ENCODE measurements around the gene USB1.

DNA sequence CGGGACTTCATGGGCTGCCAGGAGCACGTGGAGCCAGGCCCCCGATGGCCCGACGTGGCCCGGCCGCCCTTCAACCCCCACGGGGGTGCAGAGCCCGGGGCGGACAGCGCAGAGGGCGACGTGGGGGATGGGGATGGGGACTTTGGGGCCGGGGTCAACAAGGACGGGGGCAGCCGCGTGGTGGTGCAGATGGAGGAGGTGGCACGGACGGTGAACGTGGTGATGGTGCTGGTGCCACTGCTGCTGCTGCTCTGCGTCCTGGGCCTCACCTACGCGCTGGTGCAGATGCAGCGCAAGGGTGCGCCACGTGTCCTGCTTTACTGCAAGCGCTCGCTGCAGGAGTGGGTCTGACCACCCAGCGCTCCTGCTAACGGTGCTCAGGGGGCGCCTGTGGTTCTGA is 43.9 kb downstream of the USB1 start:
- TF ChIP-seq, protein P1, sequence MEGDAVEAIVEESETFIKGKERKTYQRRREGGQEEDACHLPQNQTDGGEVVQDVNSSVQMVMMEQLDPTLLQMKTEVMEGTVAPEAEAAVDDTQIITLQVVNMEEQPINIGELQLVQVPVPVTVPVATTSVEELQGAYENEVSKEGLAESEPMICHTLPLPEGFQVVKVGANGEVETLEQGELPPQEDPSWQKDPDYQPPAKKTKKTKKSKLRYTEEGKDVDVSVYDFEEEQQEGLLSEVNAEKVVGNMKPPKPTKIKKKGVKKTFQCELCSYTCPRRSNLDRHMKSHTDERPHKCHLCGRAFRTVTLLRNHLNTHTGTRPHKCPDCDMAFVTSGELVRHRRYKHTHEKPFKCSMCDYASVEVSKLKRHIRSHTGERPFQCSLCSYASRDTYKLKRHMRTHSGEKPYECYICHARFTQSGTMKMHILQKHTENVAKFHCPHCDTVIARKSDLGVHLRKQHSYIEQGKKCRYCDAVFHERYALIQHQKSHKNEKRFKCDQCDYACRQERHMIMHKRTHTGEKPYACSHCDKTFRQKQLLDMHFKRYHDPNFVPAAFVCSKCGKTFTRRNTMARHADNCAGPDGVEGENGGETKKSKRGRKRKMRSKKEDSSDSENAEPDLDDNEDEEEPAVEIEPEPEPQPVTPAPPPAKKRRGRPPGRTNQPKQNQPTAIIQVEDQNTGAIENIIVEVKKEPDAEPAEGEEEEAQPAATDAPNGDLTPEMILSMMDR (IDR thresholded peaks at IDR 0.05; ENCODE audit: poor library complexity): no peak
- TF ChIP-seq EZH2phosphoT487 (IDR thresholded peaks at IDR 0.05; ENCODE audit: low read depth, severe bottlenecking, unreplicated experiment): no peak
